ENCODE measurements around the gene IRF2BP2.

DNA sequence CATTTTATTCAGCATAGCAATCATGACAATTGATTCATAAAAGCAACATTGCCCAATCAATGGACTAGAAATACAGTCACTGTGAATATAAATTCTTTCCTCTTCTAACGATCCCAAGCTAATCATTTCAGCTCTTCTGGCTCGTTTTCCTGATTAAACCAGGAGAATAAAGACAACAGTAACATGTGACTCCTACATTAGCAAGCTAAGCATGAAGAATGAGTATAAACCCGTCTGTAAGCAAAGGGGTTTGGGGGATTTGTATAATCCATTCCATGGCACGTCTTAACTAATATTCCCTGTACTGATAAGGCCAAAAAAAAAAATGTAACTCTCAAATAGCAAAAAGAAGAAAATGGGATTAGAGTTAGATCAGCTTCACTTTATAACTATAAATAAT is 21.6 kb downstream of the IRF2BP2 start:
- TF ChIP-seq, protein P1, sequence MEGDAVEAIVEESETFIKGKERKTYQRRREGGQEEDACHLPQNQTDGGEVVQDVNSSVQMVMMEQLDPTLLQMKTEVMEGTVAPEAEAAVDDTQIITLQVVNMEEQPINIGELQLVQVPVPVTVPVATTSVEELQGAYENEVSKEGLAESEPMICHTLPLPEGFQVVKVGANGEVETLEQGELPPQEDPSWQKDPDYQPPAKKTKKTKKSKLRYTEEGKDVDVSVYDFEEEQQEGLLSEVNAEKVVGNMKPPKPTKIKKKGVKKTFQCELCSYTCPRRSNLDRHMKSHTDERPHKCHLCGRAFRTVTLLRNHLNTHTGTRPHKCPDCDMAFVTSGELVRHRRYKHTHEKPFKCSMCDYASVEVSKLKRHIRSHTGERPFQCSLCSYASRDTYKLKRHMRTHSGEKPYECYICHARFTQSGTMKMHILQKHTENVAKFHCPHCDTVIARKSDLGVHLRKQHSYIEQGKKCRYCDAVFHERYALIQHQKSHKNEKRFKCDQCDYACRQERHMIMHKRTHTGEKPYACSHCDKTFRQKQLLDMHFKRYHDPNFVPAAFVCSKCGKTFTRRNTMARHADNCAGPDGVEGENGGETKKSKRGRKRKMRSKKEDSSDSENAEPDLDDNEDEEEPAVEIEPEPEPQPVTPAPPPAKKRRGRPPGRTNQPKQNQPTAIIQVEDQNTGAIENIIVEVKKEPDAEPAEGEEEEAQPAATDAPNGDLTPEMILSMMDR (conservative IDR thresholded peaks at IDR 0.05; ENCODE audit: low read depth, low read length), result no peak
- TF ChIP-seq EZH2phosphoT487 (IDR thresholded peaks at IDR 0.05; ENCODE audit: borderline replicate concordance, low read length), result no peak

All from PC-3 (cell line).